ENCODE data around the gene SPDEF.

The SPDEF gene

GRCh38 chr6:34553146-34553545 is 3.0 kb downstream of the SPDEF start:
- Histone ChIP-seq H3K9me3 (ENCODE audit: control insufficient read depth, insufficient read depth, low read length) (no peaks in the 10 kb centered on the region), H3K4me1 (ENCODE audit: control insufficient read depth, insufficient read depth, low read length) (no peaks in the 10 kb centered on the region), H3K27ac (ENCODE audit: low read depth, low read length) (no peak overlapping the region), H3K4me3 (ENCODE audit: low read depth, low read length) (no peak overlapping the region), H3K9ac (ENCODE audit: low read depth, low read length) (no peak overlapping the region), H3K36me3 (ENCODE audit: control insufficient read depth, insufficient read depth, low read length) (no peaks in the 10 kb centered on the region), H3K27me3 (ENCODE audit: control insufficient read depth, insufficient read depth, low read length) (no peaks in the 10 kb centered on the region)

GRCh38 chr6:34552620-34553019 is 3.5 kb downstream of the SPDEF start:
- no peaks in the 10 kb centered on the region for H3K9me3 ChIP-seq (ENCODE audit: control insufficient read depth, insufficient read depth, low read length)
- H3K9ac ChIP-seq (ENCODE audit: low read depth, low read length) = no peak overlapping the region
- H3K27ac ChIP-seq (ENCODE audit: low read depth, low read length) = no peak overlapping the region
- no peaks in the 10 kb centered on the region for H3K27me3 ChIP-seq (ENCODE audit: control insufficient read depth, insufficient read depth, low read length)
- no peaks in the 10 kb centered on the region for H3K36me3 ChIP-seq (ENCODE audit: control insufficient read depth, insufficient read depth, low read length)
- H3K4me1 ChIP-seq (ENCODE audit: control insufficient read depth, insufficient read depth, low read length) = no peaks in the 10 kb centered on the region
- no peak overlapping the region for H3K4me3 ChIP-seq (ENCODE audit: low read depth, low read length)

- Histone ChIP-seq H3K9me3 (ENCODE audit: control insufficient read depth, insufficient read depth, low read length) (no peaks in the 10 kb centered on the region), H3K4me3 (ENCODE audit: low read depth, low read length) (no peak overlapping the region), H3K4me1 (ENCODE audit: control insufficient read depth, insufficient read depth, low read length) (no peaks in the 10 kb centered on the region), H3K27ac (ENCODE audit: low read depth, low read length) (no peak overlapping the region), H3K36me3 (ENCODE audit: control insufficient read depth, insufficient read depth, low read length) (no peaks in the 10 kb centered on the region), H3K9ac (ENCODE audit: low read depth, low read length) (no peak overlapping the region), H3K27me3 (ENCODE audit: control insufficient read depth, insufficient read depth, low read length) (no peaks in the 10 kb centered on the region)
These were observed 4.4 kb downstream of the SPDEF start for GRCh38 chr6:34551720-34552119.

- Histone ChIP-seq H3K9me3 (ENCODE audit: control insufficient read depth, insufficient read depth, low read length) (no peaks in the 10 kb centered on the region), H3K4me3 (ENCODE audit: low read depth, low read length) (no peak overlapping the region), H3K4me1 (ENCODE audit: control insufficient read depth, insufficient read depth, low read length) (no peaks in the 10 kb centered on the region), H3K27me3 (ENCODE audit: control insufficient read depth, insufficient read depth, low read length) (no peaks in the 10 kb centered on the region), H3K9ac (ENCODE audit: low read depth, low read length) (no peak overlapping the region), H3K27ac (ENCODE audit: low read depth, low read length) (no peak overlapping the region), H3K36me3 (ENCODE audit: control insufficient read depth, insufficient read depth, low read length) (no peaks in the 10 kb centered on the region)
These were observed 6.3 kb downstream of the SPDEF start for GRCh38 chr6:34549804-34550202.

GRCh38 chr6:34549026-34549803 is 6.9 kb downstream of the SPDEF start:
- no peaks in the 10 kb centered on the region for H3K36me3 ChIP-seq (ENCODE audit: control insufficient read depth, insufficient read depth, low read length)
- no peak overlapping the region for H3K27ac ChIP-seq (ENCODE audit: low read depth, low read length)
- H3K27me3 ChIP-seq (ENCODE audit: control insufficient read depth, insufficient read depth, low read length) = no peaks in the 10 kb centered on the region
- no peaks in the 10 kb centered on the region for H3K4me1 ChIP-seq (ENCODE audit: control insufficient read depth, insufficient read depth, low read length)
- H3K9ac ChIP-seq (ENCODE audit: low read depth, low read length) = no peak overlapping the region
- H3K4me3 ChIP-seq (ENCODE audit: low read depth, low read length) = no peak overlapping the region
- no peaks in the 10 kb centered on the region for H3K9me3 ChIP-seq (ENCODE audit: control insufficient read depth, insufficient read depth, low read length)

- Histone ChIP-seq H3K36me3 (ENCODE audit: control insufficient read depth, insufficient read depth, low read length) (no peaks in the 10 kb centered on the region), H3K27me3 (ENCODE audit: control insufficient read depth, insufficient read depth, low read length) (no peaks in the 10 kb centered on the region), H3K27ac (ENCODE audit: low read depth, low read length) (no peak overlapping the region), H3K9me3 (ENCODE audit: control insufficient read depth, insufficient read depth, low read length) (no peaks in the 10 kb centered on the region), H3K4me3 (ENCODE audit: low read depth, low read length) (no peak overlapping the region), H3K4me1 (ENCODE audit: control insufficient read depth, insufficient read depth, low read length) (no peaks in the 10 kb centered on the region), H3K9ac (ENCODE audit: low read depth, low read length) (no peak overlapping the region)
These were observed 8.2 kb downstream of the SPDEF start for GRCh38 chr6:34547701-34548644.

- Histone ChIP-seq H3K4me1 (ENCODE audit: control insufficient read depth, insufficient read depth, low read length) (no peaks in the 10 kb centered on the region), H3K4me3 (ENCODE audit: low read depth, low read length) (no peak overlapping the region), H3K9ac (ENCODE audit: low read depth, low read length) (no peak overlapping the region), H3K36me3 (ENCODE audit: control insufficient read depth, insufficient read depth, low read length) (no peaks in the 10 kb centered on the region), H3K9me3 (ENCODE audit: control insufficient read depth, insufficient read depth, low read length) (no peaks in the 10 kb centered on the region), H3K27ac (ENCODE audit: low read depth, low read length) (no peak overlapping the region), H3K27me3 (ENCODE audit: control insufficient read depth, insufficient read depth, low read length) (no peaks in the 10 kb centered on the region)
These were observed 9.4 kb downstream of the SPDEF start for GRCh38 chr6:34546551-34547321.

GRCh38 chr6:34544776-34545471 is 11.2 kb downstream of the SPDEF start:
- Histone ChIP-seq H3K4me1 (ENCODE audit: control insufficient read depth, insufficient read depth, low read length) (no peaks in the 10 kb centered on the region), H3K4me3 (ENCODE audit: low read depth, low read length) (no peak overlapping the region), H3K9me3 (ENCODE audit: control insufficient read depth, insufficient read depth, low read length) (no peaks in the 10 kb centered on the region), H3K27ac (ENCODE audit: low read depth, low read length) (no peak overlapping the region), H3K9ac (ENCODE audit: low read depth, low read length) (no peak overlapping the region), H3K27me3 (ENCODE audit: control insufficient read depth, insufficient read depth, low read length) (no peaks in the 10 kb centered on the region), H3K36me3 (ENCODE audit: control insufficient read depth, insufficient read depth, low read length) (no peaks in the 10 kb centered on the region)

- Histone ChIP-seq H3K9ac (ENCODE audit: low read depth, low read length) (no peak overlapping the region), H3K27ac (ENCODE audit: low read depth, low read length) (no peak overlapping the region), H3K27me3 (ENCODE audit: control insufficient read depth, insufficient read depth, low read length) (no peaks in the 10 kb centered on the region), H3K9me3 (ENCODE audit: control insufficient read depth, insufficient read depth, low read length) (no peaks in the 10 kb centered on the region), H3K4me3 (ENCODE audit: low read depth, low read length) (no peak overlapping the region), H3K36me3 (ENCODE audit: control insufficient read depth, insufficient read depth, low read length) (no peaks in the 10 kb centered on the region), H3K4me1 (ENCODE audit: control insufficient read depth, insufficient read depth, low read length) (peaks cover 3% of the 10 kb centered on the region; the same call in 1 of the 2 replicates)
These were observed 12.0 kb downstream of the SPDEF start for GRCh38 chr6:34544052-34544604.

- no peak overlapping the region for H3K4me3 ChIP-seq (ENCODE audit: low read depth, low read length)
- H3K4me1 ChIP-seq (ENCODE audit: control insufficient read depth, insufficient read depth, low read length) = peaks cover 3% of the 10 kb centered on the region; the same call in 1 of the 2 replicates
- H3K9ac ChIP-seq (ENCODE audit: low read depth, low read length) = no peak overlapping the region
- no peaks in the 10 kb centered on the region for H3K9me3 ChIP-seq (ENCODE audit: control insufficient read depth, insufficient read depth, low read length)
- no peaks in the 10 kb centered on the region for H3K36me3 ChIP-seq (ENCODE audit: control insufficient read depth, insufficient read depth, low read length)
- no peaks in the 10 kb centered on the region for H3K27me3 ChIP-seq (ENCODE audit: control insufficient read depth, insufficient read depth, low read length)
- no peak overlapping the region for H3K27ac ChIP-seq (ENCODE audit: low read depth, low read length)
These were observed 12.7 kb downstream of the SPDEF start for GRCh38 chr6:34543421-34543820.
